ENCODE measurements around the gene ARHGAP24. TPM values are rescaled to one million over a fixed set of nuclear protein-coding genes. Genes with fewer than 3 reads are reported as not detected.

The ARHGAP24 gene
- total and polyA plus RNA-seq, 2 of the 13 experiments (the other 11 are each of a cell fraction or from before 2014, with no cell fraction given), result 0.07 to 0.55 TPM

GRCh38 chr4:85952528-85952927 lies 477.6 kb downstream of the ARHGAP24 start:
- H3K4me2 ChIP-seq (ENCODE audit: low read depth, low read length), result no peak overlapping the region
- H3K9ac ChIP-seq (ENCODE audit: insufficient read depth, low read depth, low read length), result no peak overlapping the region
- in situ Hi-C loops (cut with HindIII; ENCODE audit: extremely low pct_ligation_motif_present, low pct_unique_long_range_greater_than_20kb), result no loop called here
- no peaks in the 10 kb centered on the region for H3K27me3 ChIP-seq (ENCODE audit: control insufficient read depth in 1 of 2, insufficient read depth in 2 of 2, low read length in 2 of 2)
- no peak for TF ChIP-seq ZFY (CRISPR knock-in tag; IDR thresholded peaks at IDR 0.05)
- TF ChIP-seq ZBTB44 (CRISPR knock-in tag; IDR thresholded peaks at IDR 0.05), result no peak
- CTCF ChIA-PET (ENCODE audit: low intra/inter-chr PET ratio, low total read pairs), result no interaction called here
- no peak for DNase-seq (ENCODE audit: low spot score)
- H3K79me2 ChIP-seq (ENCODE audit: insufficient read depth, low read length), result no peaks in the 10 kb centered on the region
- H3K27ac ChIP-seq (ENCODE audit: extremely low read length, insufficient read depth, low read length), result no peak overlapping the region
- WGBS (ENCODE audit: low lambda C conversion rate), result 76% methylated on average over 3 of the region's 3 CpGs
- POLR2A ChIA-PET, result no interaction called here
- no peak overlapping the region for H3K4me3 ChIP-seq (replicated peaks in 1 of 3; ENCODE audit: insufficient read depth in 1 of 3, low read depth in 2 of 3, low read length in 3 of 3)
- no peaks in the 10 kb centered on the region for H3K4me1 ChIP-seq (ENCODE audit: insufficient read depth, low read length)
- H2AFZ ChIP-seq (ENCODE audit: low read length), result no peak overlapping the region
- H3K36me3 ChIP-seq (replicated peaks in 1 of 2; ENCODE audit: control insufficient read depth in 1 of 2, insufficient read depth in 2 of 2, low read length in 2 of 2), result no peaks in the 10 kb centered on the region
- no peak for FAIRE-seq
- BruUV-seq (replicated peaks), result no TSS peak
- intact Hi-C loops (cut with micrococcal nuclease; ENCODE audit: unreplicated experiment), result no loop called here
- H4K20me1 ChIP-seq (ENCODE audit: insufficient read depth, low read length), result no peaks in the 10 kb centered on the region
- no peak for ATAC-seq
- H3K9me3 ChIP-seq (ENCODE audit: low read length), result no peaks in the 10 kb centered on the region

- H3K9ac ChIP-seq (ENCODE audit: insufficient read depth, low read depth, low read length), result no peak overlapping the region
- no peaks in the 10 kb centered on the region for H3K4me1 ChIP-seq (ENCODE audit: insufficient read depth, low read length)
- FAIRE-seq (no peak), ATAC-seq (no peak), DNase-seq (ENCODE audit: low spot score) (no peak)
- no peak for TF ChIP-seq ZNF362 (CRISPR knock-in tag; IDR thresholded peaks at IDR 0.05; ENCODE audit: borderline replicate concordance)
- no peak for TF ChIP-seq ZNF576 (CRISPR knock-in tag; IDR thresholded peaks at IDR 0.05)
- no peak for TF ChIP-seq HNRNPH1 (optimal IDR thresholded peaks at IDR 0.05; ENCODE audit: low read depth, low read length)
- no peak for TF ChIP-seq RFXAP (CRISPR knock-in tag; IDR thresholded peaks at IDR 0.05; ENCODE audit: borderline replicate concordance)
- no peak for TF ChIP-seq ZSCAN30 (CRISPR knock-in tag; IDR thresholded peaks at IDR 0.05)
- no peak for TF ChIP-seq MED8 (CRISPR knock-in tag; IDR thresholded peaks at IDR 0.05; ENCODE audit: insufficient replicate concordance)
- no peak for TF ChIP-seq HNF1B (CRISPR knock-in tag; IDR thresholded peaks at IDR 0.05)
- no peaks in the 10 kb centered on the region for H3K9me3 ChIP-seq (ENCODE audit: low read length)
- POLR2A ChIA-PET, result no interaction called here
- no peak overlapping the region for H3K27ac ChIP-seq (ENCODE audit: extremely low read length, insufficient read depth, low read length)
- H2AFZ ChIP-seq (ENCODE audit: low read length), result no peak overlapping the region
- no peak overlapping the region for H3K4me2 ChIP-seq (ENCODE audit: low read depth, low read length)
- H4K20me1 ChIP-seq (ENCODE audit: insufficient read depth, low read length), result no peaks in the 10 kb centered on the region
- no peak overlapping the region for H3K4me3 ChIP-seq (replicated peaks in 1 of 3; ENCODE audit: insufficient read depth in 1 of 3, low read depth in 2 of 3, low read length in 3 of 3)
- H3K79me2 ChIP-seq (ENCODE audit: insufficient read depth, low read length), result no peaks in the 10 kb centered on the region
- in situ Hi-C loops (cut with HindIII; ENCODE audit: extremely low pct_ligation_motif_present, low pct_unique_long_range_greater_than_20kb), result no loop called here
- CTCF ChIA-PET (ENCODE audit: low intra/inter-chr PET ratio, low total read pairs), result no interaction called here
- H3K36me3 ChIP-seq (replicated peaks in 1 of 2; ENCODE audit: control insufficient read depth in 1 of 2, insufficient read depth in 2 of 2, low read length in 2 of 2), result no peaks in the 10 kb centered on the region
- BruUV-seq (replicated peaks), result no TSS peak
- no peaks in the 10 kb centered on the region for H3K27me3 ChIP-seq (ENCODE audit: control insufficient read depth in 1 of 2, insufficient read depth in 2 of 2, low read length in 2 of 2)
- WGBS (ENCODE audit: low lambda C conversion rate), result 34% methylated on average over 3 of the region's 3 CpGs
- intact Hi-C loops (cut with micrococcal nuclease; ENCODE audit: unreplicated experiment), result no loop called here
These were observed 478.2 kb downstream of the ARHGAP24 start for GRCh38 chr4:85952972-85953650.

All from HepG2 (cell line).